Measurements from ENCODE around the gene ALDOB.
A peak's percentile ranks its signal among the peaks of the same experiment; 100 is the strongest.

ALDOB gene

DNA sequence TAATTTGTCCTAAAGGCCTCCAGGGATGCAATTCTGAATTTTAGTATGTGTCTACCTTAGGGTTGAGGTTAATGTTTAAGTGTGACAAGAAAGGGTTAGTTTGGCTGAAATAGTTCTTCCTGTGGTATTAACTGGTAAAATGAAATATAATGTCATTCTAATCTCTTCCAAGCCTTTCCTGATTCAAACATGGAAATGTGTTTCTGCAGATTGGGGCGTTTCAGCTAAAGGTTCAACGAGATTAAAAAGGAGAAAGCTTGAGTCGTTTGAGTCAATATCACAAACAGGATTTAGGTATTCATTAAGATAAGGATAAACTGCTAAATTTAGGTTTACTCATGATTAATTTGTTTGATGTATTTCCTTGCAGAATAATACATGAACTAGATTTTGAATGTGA lies 34.4 kb upstream of the ALDOB start:
- no peaks in the 10 kb centered on the region for H3K9me3 ChIP-seq (ENCODE audit: insufficient read depth, low read depth, low read length)
- H3K4me1 ChIP-seq (ENCODE audit: control insufficient read depth in 1 of 2, insufficient read depth in 2 of 2, low read length in 2 of 2), result peaks cover 0 to 2% of the 10 kb centered on the region in 2 experiments
- H3K27me3 ChIP-seq (ENCODE audit: insufficient read depth, low read length), result no peaks in the 10 kb centered on the region
- no CpG with 5 or more reads among the region's 3 CpGs for whole genome bisulfite sequencing (ENCODE audit: extremely low coverage, insufficient coverage, insufficient read length)
- no peak overlapping the region for H2AK5ac ChIP-seq (ENCODE audit: low read length)
- no peak overlapping the region for H2BK5ac ChIP-seq (ENCODE audit: low read depth, low read length, poor library complexity)
- H3K79me1 ChIP-seq (ENCODE audit: low read length), result no peaks in the 10 kb centered on the region
- no peak overlapping the region for H4K91ac ChIP-seq (ENCODE audit: low read depth, low read length)
- H4K8ac ChIP-seq (ENCODE audit: low read depth, low read length), result no peak overlapping the region
- H3K9ac ChIP-seq (ENCODE audit: low read length), result no peak overlapping the region
- no peak overlapping the region for H3K4me3 ChIP-seq (ENCODE audit: low read depth, low read length)
- H3K23ac ChIP-seq (ENCODE audit: low read length), result no peak overlapping the region
- no peak overlapping the region for H2AFZ ChIP-seq (ENCODE audit: insufficient read depth, low read length, poor library complexity)
- no peak overlapping the region for H3K4ac ChIP-seq (ENCODE audit: low read depth, low read length)
- H3K27ac ChIP-seq (ENCODE audit: low read depth, low read length), result no peak overlapping the region
- H4K12ac ChIP-seq (ENCODE audit: low read depth, low read length), result no peak overlapping the region
- H3K36me3 ChIP-seq (ENCODE audit: control insufficient read depth in 1 of 2, insufficient read depth in 2 of 2, low read length in 2 of 2), result no peaks in the 10 kb centered on the region
- H2BK120ac ChIP-seq (ENCODE audit: insufficient read depth, low read length, poor library complexity), result no peak overlapping the region
- H3K4me2 ChIP-seq (ENCODE audit: low read length), result no peak overlapping the region
- H2BK12ac ChIP-seq (ENCODE audit: low read length), result no peak overlapping the region
- no peak for DNase-seq
- H3K14ac ChIP-seq (ENCODE audit: low read length), result no peak overlapping the region
- H3K79me2 ChIP-seq (ENCODE audit: control insufficient read depth, insufficient read depth, low read length, poor library complexity), result no peaks in the 10 kb centered on the region
- H3K18ac ChIP-seq (ENCODE audit: low read length), result no peak overlapping the region

DNA sequence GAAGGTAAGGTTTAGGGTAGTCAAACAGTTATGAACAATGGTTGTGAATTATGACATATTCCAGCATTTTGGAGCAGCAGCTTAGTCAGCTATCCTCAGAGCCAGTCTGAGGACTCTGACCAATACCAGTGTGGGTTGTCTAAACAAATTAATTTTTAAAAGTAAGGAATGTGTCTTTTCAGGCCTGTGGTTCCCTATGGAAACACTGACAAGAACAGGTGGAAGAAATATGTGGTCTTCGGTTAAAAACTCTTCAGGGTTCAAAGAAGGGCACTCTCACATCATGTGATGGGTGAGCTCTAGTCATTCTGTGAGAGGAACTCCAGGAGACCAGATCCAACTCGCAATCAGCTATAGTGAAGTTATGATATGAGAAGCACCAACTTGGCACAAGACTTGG lies 33.5 kb upstream of the ALDOB start:
- Histone ChIP-seq H2BK12ac (ENCODE audit: low read length) (no peak overlapping the region), H3K23ac (ENCODE audit: low read length) (no peak overlapping the region), H3K9me3 (ENCODE audit: insufficient read depth, low read depth, low read length) (no peaks in the 10 kb centered on the region), H3K79me2 (ENCODE audit: control insufficient read depth, insufficient read depth, low read length, poor library complexity) (no peaks in the 10 kb centered on the region), H3K4ac (ENCODE audit: low read depth, low read length) (no peak overlapping the region), H4K8ac (ENCODE audit: low read depth, low read length) (no peak overlapping the region), H3K4me2 (ENCODE audit: low read length) (no peak overlapping the region), H3K14ac (ENCODE audit: low read length) (no peak overlapping the region), H2AK5ac (ENCODE audit: low read length) (no peak overlapping the region), H2BK5ac (ENCODE audit: low read depth, low read length, poor library complexity) (no peak overlapping the region), H3K79me1 (ENCODE audit: low read length) (no peaks in the 10 kb centered on the region), H4K91ac (ENCODE audit: low read depth, low read length) (no peak overlapping the region), H3K36me3 (ENCODE audit: control insufficient read depth in 1 of 2, insufficient read depth in 2 of 2, low read length in 2 of 2) (no peaks in the 10 kb centered on the region), H3K18ac (ENCODE audit: low read length) (no peak overlapping the region), H2BK120ac (ENCODE audit: insufficient read depth, low read length, poor library complexity) (no peak overlapping the region), H3K4me1 (ENCODE audit: control insufficient read depth in 1 of 2, insufficient read depth in 2 of 2, low read length in 2 of 2) (peaks cover 0 to 2% of the 10 kb centered on the region in 2 experiments), H3K27ac (ENCODE audit: low read depth, low read length) (no peak overlapping the region), H2AFZ (ENCODE audit: insufficient read depth, low read length, poor library complexity) (no peak overlapping the region), H3K4me3 (ENCODE audit: low read depth, low read length) (no peak overlapping the region), H3K27me3 (ENCODE audit: insufficient read depth, low read length) (no peaks in the 10 kb centered on the region), H4K12ac (ENCODE audit: low read depth, low read length) (no peak overlapping the region), H3K9ac (ENCODE audit: low read length) (no peak overlapping the region)
- WGBS (ENCODE audit: extremely low coverage, insufficient coverage, insufficient read length), result no CpG with 5 or more reads among the region's 2 CpGs
- DNase-seq, result no peak

DNA sequence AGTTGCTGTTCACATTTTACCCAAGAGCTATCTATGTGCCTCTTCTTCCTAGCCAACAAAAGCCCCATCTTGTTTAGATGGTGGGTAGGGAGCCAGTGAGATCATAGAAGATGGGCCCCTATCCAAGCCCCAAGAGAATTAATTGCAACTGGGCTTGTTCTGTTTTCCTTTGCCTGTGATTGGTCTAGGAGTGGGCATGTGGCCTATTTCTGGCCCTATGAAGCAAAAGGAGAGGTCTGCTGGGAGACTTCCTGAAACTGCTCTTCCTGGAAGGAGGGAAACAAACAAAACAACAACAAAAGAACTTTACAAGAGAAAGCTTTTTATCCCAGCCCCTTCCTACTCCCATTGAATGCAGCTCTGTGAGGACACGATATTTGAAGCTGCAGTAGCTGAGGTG lies 32.5 kb upstream of the ALDOB start:
- no peaks in the 10 kb centered on the region for H3K9me3 ChIP-seq (ENCODE audit: insufficient read depth, low read depth, low read length)
- H3K9ac ChIP-seq (ENCODE audit: low read length), result no peak overlapping the region
- DNase-seq, result no peak
- H3K27ac ChIP-seq (ENCODE audit: low read depth, low read length), result no peak overlapping the region
- no peak overlapping the region for H3K14ac ChIP-seq (ENCODE audit: low read length)
- H3K36me3 ChIP-seq (ENCODE audit: control insufficient read depth in 1 of 2, insufficient read depth in 2 of 2, low read length in 2 of 2), result no peaks in the 10 kb centered on the region
- no peaks in the 10 kb centered on the region for H3K27me3 ChIP-seq (ENCODE audit: insufficient read depth, low read length)
- no peak overlapping the region for H3K23ac ChIP-seq (ENCODE audit: low read length)
- no peaks in the 10 kb centered on the region for H3K79me2 ChIP-seq (ENCODE audit: control insufficient read depth, insufficient read depth, low read length, poor library complexity)
- no peak overlapping the region for H3K4me3 ChIP-seq (ENCODE audit: low read depth, low read length)
- H3K4ac ChIP-seq (ENCODE audit: low read depth, low read length), result no peak overlapping the region
- H2BK120ac ChIP-seq (ENCODE audit: insufficient read depth, low read length, poor library complexity), result no peak overlapping the region
- no peak overlapping the region for H2BK5ac ChIP-seq (ENCODE audit: low read depth, low read length, poor library complexity)
- WGBS (ENCODE audit: extremely low coverage, insufficient coverage, insufficient read length), result no CpG with 5 or more reads among the region's 1 CpG
- no peak overlapping the region for H4K12ac ChIP-seq (ENCODE audit: low read depth, low read length)
- peak overlapping the region; percentile 75 for H2AFZ ChIP-seq (ENCODE audit: insufficient read depth, low read length, poor library complexity)
- no peak overlapping the region for H3K18ac ChIP-seq (ENCODE audit: low read length)
- no peak overlapping the region for H2AK5ac ChIP-seq (ENCODE audit: low read length)
- no peaks in the 10 kb centered on the region for H3K79me1 ChIP-seq (ENCODE audit: low read length)
- peaks cover 0 to 2% of the 10 kb centered on the region in 2 experiments for H3K4me1 ChIP-seq (ENCODE audit: control insufficient read depth in 1 of 2, insufficient read depth in 2 of 2, low read length in 2 of 2)
- H4K8ac ChIP-seq (ENCODE audit: low read depth, low read length), result no peak overlapping the region
- no peak overlapping the region for H3K4me2 ChIP-seq (ENCODE audit: low read length)
- H4K91ac ChIP-seq (ENCODE audit: low read depth, low read length), result no peak overlapping the region
- H2BK12ac ChIP-seq (ENCODE audit: low read length), result no peak overlapping the region

DNA sequence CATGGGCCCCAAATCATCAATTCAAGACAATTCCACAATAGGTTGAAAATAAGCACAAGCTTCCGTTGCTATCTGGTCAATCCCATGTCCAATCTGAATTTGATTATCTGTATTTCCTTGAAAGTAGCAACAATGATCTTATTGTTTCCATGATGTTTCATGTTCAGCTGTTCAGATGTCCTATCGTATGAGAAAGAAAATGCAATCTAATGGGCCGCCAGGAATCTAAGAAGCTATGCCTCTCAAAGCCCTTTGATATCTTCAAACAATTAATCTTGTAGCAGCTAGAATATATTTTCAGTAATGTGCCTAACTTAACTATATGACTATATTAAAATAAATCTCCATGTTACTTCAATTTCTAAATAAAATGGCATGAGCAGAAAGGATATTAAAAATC lies 32.1 kb upstream of the ALDOB start:
- no peak overlapping the region for H3K4me3 ChIP-seq (ENCODE audit: low read depth, low read length)
- no CpG with 5 or more reads among the region's 3 CpGs for WGBS (ENCODE audit: extremely low coverage, insufficient coverage, insufficient read length)

More for the DNA sequence above, 32.1 kb upstream of the ALDOB start:
- Histone ChIP-seq H3K4me1 (ENCODE audit: control insufficient read depth in 1 of 2, insufficient read depth in 2 of 2, low read length in 2 of 2) (peaks cover 0 to 2% of the 10 kb centered on the region in 2 experiments), H4K12ac (ENCODE audit: low read depth, low read length) (no peak overlapping the region), H3K9me3 (ENCODE audit: insufficient read depth, low read depth, low read length) (no peaks in the 10 kb centered on the region), H3K27ac (ENCODE audit: low read depth, low read length) (no peak overlapping the region), H3K27me3 (ENCODE audit: insufficient read depth, low read length) (no peaks in the 10 kb centered on the region), H3K14ac (ENCODE audit: low read length) (no peak overlapping the region), H3K4me2 (ENCODE audit: low read length) (no peak overlapping the region), H4K8ac (ENCODE audit: low read depth, low read length) (no peak overlapping the region), H3K36me3 (ENCODE audit: control insufficient read depth in 1 of 2, insufficient read depth in 2 of 2, low read length in 2 of 2) (no peaks in the 10 kb centered on the region), H2BK5ac (ENCODE audit: low read depth, low read length, poor library complexity) (no peak overlapping the region), H2BK120ac (ENCODE audit: insufficient read depth, low read length, poor library complexity) (no peak overlapping the region), H3K9ac (ENCODE audit: low read length) (no peak overlapping the region), H2AK5ac (ENCODE audit: low read length) (no peak overlapping the region), H3K23ac (ENCODE audit: low read length) (no peak overlapping the region), H3K79me1 (ENCODE audit: low read length) (no peaks in the 10 kb centered on the region), H3K79me2 (ENCODE audit: control insufficient read depth, insufficient read depth, low read length, poor library complexity) (no peaks in the 10 kb centered on the region), H4K91ac (ENCODE audit: low read depth, low read length) (no peak overlapping the region), H3K4ac (ENCODE audit: low read depth, low read length) (no peak overlapping the region), H2AFZ (ENCODE audit: insufficient read depth, low read length, poor library complexity) (no peak overlapping the region), H3K18ac (ENCODE audit: low read length) (no peak overlapping the region), H2BK12ac (ENCODE audit: low read length) (no peak overlapping the region)
- no peak for DNase-seq

All from trophoblast cell (in vitro differentiated cells and primary cell).